A549 (cell line): ENCODE data around the gene TASP1. TPM values are rescaled to one million over a fixed set of nuclear protein-coding genes. Genes with fewer than 3 reads are reported as not detected.
A peak's percentile ranks its signal among the peaks of the same experiment; 100 is the strongest.

Experiments
- ATAC-seq, 2 experiments: fragments of 200-7000 bp in 1 of 2; fragments of >200 bp in 1 of 2; cut with Nextera tagmentation in 1 of 2; cut with Tn5 transposase in 1 of 2; 3 replicates each; pipeline versions ENCODE4 v1.8.0 to v1.9.1; 2018 to 2020; ENCODE audit warnings: mild to moderate bottlenecking in 1 of 2, moderate library complexity in 1 of 2
- CTCF ChIA-PET: fragments of 300-600 bp; sonication (Branson Sonifier 250); formaldehyde crosslinking; extraction: SDS; loops from one replicate; lab custom pipeline; 2021; ENCODE audit warnings: antibody characterized with exemption, inconsistent platforms; lab: Yijun Ruan, JAX
- POLR2A ChIA-PET: fragments of 350-600 bp; formaldehyde crosslinking; extraction: SDS; loops from one replicate; lab custom pipeline; 2021; ENCODE audit warnings: antibody characterized with exemption, inconsistent platforms; lab: Yijun Ruan, JAX
- DNase-seq, 2 experiments: peaks; one replicate each; pipeline versions ENCODE4 v3.0.0 to v3.0.0-alpha.2; 2011 to 2016; ENCODE audit warnings: low read depth in 1 of 2, low spot score in 1 of 2
- FAIRE-seq: peaks from 2 replicates; lab custom pipeline; 2011; peaks lifted over from hg19 to GRCh38; lab: Jason Lieb, UNC
- H3K27ac ChIP-seq, 2 experiments: fragments of >200 bp; sonication (Bioruptor Twin); formaldehyde crosslinking; 3 replicates each; pipeline ENCODE4 v1.5.1; 2016 to 2017
- H3K4me1 ChIP-seq: fragments of >200 bp; sonication (Bioruptor Twin); formaldehyde crosslinking; 3 replicates; pipeline ENCODE4 v1.6.1; 2016
- H3K4me2 ChIP-seq: fragments of >200 bp; sonication (Bioruptor Twin); formaldehyde crosslinking; 3 replicates; pipeline ENCODE4 v1.6.1; 2016
- H3K4me3 ChIP-seq: fragments of >200 bp; sonication (Bioruptor Twin); formaldehyde crosslinking; 3 replicates; pipeline ENCODE4 v1.5.1; 2016
- H3K9me3 ChIP-seq: fragments of >200 bp; sonication (Bioruptor Twin); formaldehyde crosslinking; 3 replicates; pipeline ENCODE4 v1.6.1; 2016
- CHD2 ChIP-seq: fragments of 150-350 bp; IDR thresholded peaks from 2 replicates; pipeline ENCODE4 v1.6.1; 2014; ENCODE audit warnings: low read length; ENCODE audit not compliant: partially characterized antibody
- ESRRA ChIP-seq: fragments of 150-350 bp; IDR thresholded peaks from 2 replicates; pipeline ENCODE4 v1.6.1; 2014; ENCODE audit warnings: mild to moderate bottlenecking, low read length, borderline replicate concordance
- HEYL ChIP-seq: fragments of 250-450 bp; sonication (Bioruptor Pico); IDR thresholded peaks from 2 replicates; pipeline ENCODE4 v1.8.0; 2021; ENCODE audit warnings: mild to moderate bottlenecking, moderate library complexity
- JUNB ChIP-seq: fragments of >200 bp; sonication (Bioruptor Twin); formaldehyde crosslinking; IDR thresholded peaks from 2 replicates; pipeline ENCODE4 v1.6.1; 2016
- MYC ChIP-seq: IDR thresholded peaks from 2 replicates; pipeline ENCODE4 v1.6.1; 2012; ENCODE audit warnings: mild to moderate bottlenecking, inconsistent platforms, low read length, improper control_type of control experiment, borderline replicate concordance
- NFE2L2 ChIP-seq: fragments of 150-350 bp; conservative IDR thresholded peaks from 2 replicates; pipeline ENCODE4 v1.6.1; 2014; ENCODE audit warnings: low read length
- NR3C1 ChIP-seq: fragments of >200 bp; sonication (Bioruptor Twin); formaldehyde crosslinking; IDR thresholded peaks from 3 replicates; pipeline ENCODE4 v1.6.1; 2017
- PBX3 ChIP-seq: IDR thresholded peaks from 2 replicates; pipeline ENCODE4 v1.6.1; 2012
- PHF8 ChIP-seq: fragments of 200-600 bp; sonication (generic); IDR thresholded peaks from 2 replicates; pipeline ENCODE4 v1.6.1; 2016; ENCODE audit warnings: low read depth, mild to moderate bottlenecking, antibody characterized with exemption, moderate library complexity, borderline replicate concordance
- RNF2 ChIP-seq: fragments of 200-600 bp; sonication (generic); IDR thresholded peaks from 2 replicates; pipeline ENCODE4 v1.6.1; 2016; ENCODE audit warnings: low read depth, mild to moderate bottlenecking, antibody characterized with exemption, moderate library complexity, borderline replicate concordance
- TFCP2L1 ChIP-seq: fragments of 250-450 bp; sonication (Bioruptor Pico); IDR thresholded peaks from 2 replicates; pipeline ENCODE4 v1.5.0; 2021; ENCODE audit warnings: mild to moderate bottlenecking
- TP53 ChIP-seq: fragments of 250-450 bp; sonication (Bioruptor Pico); IDR thresholded peaks from 2 replicates; pipeline ENCODE4 v1.5.0; 2021; ENCODE audit warnings: mild to moderate bottlenecking, moderate library complexity
- ZFP36 ChIP-seq: fragments of 450-650 bp; IDR thresholded peaks from 2 replicates; pipeline ENCODE4 v1.6.1; 2014; ENCODE audit warnings: borderline replicate concordance; ENCODE audit not compliant: partially characterized antibody
- WGBS: methylation state at CpG from one replicate; pipeline ENCODE4 v1.1.6; 2017; ENCODE audit errors: missing lambda C conversion rate; 5-methylcytosine and 5-hydroxymethylcytosine counted together
- polyA plus RNA-seq, 4 experiments: library from polyadenylated mRNA; depleted of rRNA in 3 of 4; stranded (reverse); fragments of >200 nt; fragmentation: RNase III in 1 of 4; extraction: RNeasy Plus Mini Kit Qiagen cat#74134 plus additional on column Dnase treatment in 1 of 4; gene quantifications; 2 replicates in 3 of 4; 3 replicates in 1 of 4; pipeline ENCODE4 v1.2.3, GENCODE V29; 2011 to 2017
- TF ChIP-seq, protein P1 (sequence below): fragments of 450-650 bp; IDR thresholded peaks from 2 replicates; pipeline ENCODE4 v1.6.1; 2014; ENCODE audit warnings: antibody characterized with exemption
- TF ChIP-seq, protein P2 (sequence below): IDR thresholded peaks from 2 replicates; pipeline ENCODE4 v1.6.1; 2012; ENCODE audit warnings: low read depth, borderline replicate concordance
- TF ChIP-seq, protein P3 (sequence below): fragments of 200-600 bp; sonication (generic); IDR thresholded peaks from 2 replicates; pipeline ENCODE4 v1.6.1; 2016; ENCODE audit warnings: antibody characterized with exemption, mild to moderate bottlenecking, moderate library complexity

TASP1 gene
- polyA plus RNA-seq, 2 of the 4 experiments (the other 2 are of a cell fraction) = 9.5 to 18.2 TPM

- ChIA-PET POLR2A (no interaction called here), CTCF (interaction anchor here (1.0 to 2.3 kb wide), 3 partner anchors 62 to 191 kb away, joined by 3 to 10 read pairs (median 4); no protein-coding TSS in a partner anchor)
- no peak for ATAC-seq
Measured at GRCh38 chr20:13355941-13356486, 282.7 kb downstream of the TASP1 start.

DNA sequence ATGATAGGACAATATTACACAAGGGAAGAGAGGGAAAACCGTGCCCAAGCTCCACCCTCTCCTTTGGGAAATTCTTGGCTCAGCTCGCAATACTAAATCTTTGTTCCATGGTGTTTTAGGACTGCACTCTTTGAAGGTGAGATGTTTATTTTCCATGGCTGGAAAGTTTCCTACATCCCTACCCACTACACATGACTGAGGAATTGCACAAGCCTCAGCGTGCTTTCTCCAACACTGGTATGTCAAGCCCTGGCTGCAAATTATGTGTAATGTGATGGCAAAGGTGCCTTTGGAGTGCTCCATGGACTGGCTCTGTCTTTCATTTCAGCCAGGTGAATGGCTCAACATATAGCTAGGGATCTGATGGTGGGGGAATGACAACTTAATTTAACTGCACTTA is 283.3 kb downstream of the TASP1 start:
- H3K9me3 ChIP-seq = no peaks in the 10 kb centered on the region
- POLR2A ChIA-PET = no interaction called here
- no peak for DNase-seq
- H3K27ac ChIP-seq = no peak overlapping the region
- no peak for TF ChIP-seq TP53 (CRISPR knock-in tag)
- no peak for TF ChIP-seq NR3C1
- TF ChIP-seq TFCP2L1 (CRISPR knock-in tag) = no peak
- no peak for TF ChIP-seq JUNB
- TF ChIP-seq HEYL (CRISPR knock-in tag) = no peak
- TF ChIP-seq RNF2 = no peak
- no peak for TF ChIP-seq NFE2L2
- no peak for TF ChIP-seq ESRRA
- TF ChIP-seq, all 56 proteins: peak for 0
- H3K4me3 ChIP-seq = no peak overlapping the region
- no peak for FAIRE-seq
- no peaks in the 10 kb centered on the region; the same call in 1 of the 3 replicates for H3K4me1 ChIP-seq
- H3K4me2 ChIP-seq = no peak overlapping the region
- no peak for ATAC-seq
- 86% methylated on average over 3 of the region's 3 CpGs for WGBS
- CTCF ChIA-PET = interaction anchor here (1.0 to 2.3 kb wide), 2 partner anchors 62 to 191 kb away, joined by 4 to 10 read pairs; no protein-coding TSS in a partner anchor

More at GRCh38 chr20:13355941-13356486, 282.7 kb downstream of the TASP1 start:
- Histone ChIP-seq H3K27ac (no peak overlapping the region), H3K4me2 (no peak overlapping the region)
- no peak for TF ChIP-seq HEYL (CRISPR knock-in tag)
- TF ChIP-seq, protein P1, sequence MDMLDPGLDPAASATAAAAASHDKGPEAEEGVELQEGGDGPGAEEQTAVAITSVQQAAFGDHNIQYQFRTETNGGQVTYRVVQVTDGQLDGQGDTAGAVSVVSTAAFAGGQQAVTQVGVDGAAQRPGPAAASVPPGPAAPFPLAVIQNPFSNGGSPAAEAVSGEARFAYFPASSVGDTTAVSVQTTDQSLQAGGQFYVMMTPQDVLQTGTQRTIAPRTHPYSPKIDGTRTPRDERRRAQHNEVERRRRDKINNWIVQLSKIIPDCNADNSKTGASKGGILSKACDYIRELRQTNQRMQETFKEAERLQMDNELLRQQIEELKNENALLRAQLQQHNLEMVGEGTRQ = no peak
- TF ChIP-seq CHD2 = no peak
- no peak for TF ChIP-seq NR3C1
- no peak for TF ChIP-seq ESRRA
- TF ChIP-seq, all 56 proteins: peak for 0
- no peaks in the 10 kb centered on the region; the same call in 1 of the 3 replicates for H3K4me1 ChIP-seq
- DNase-seq (no peak), FAIRE-seq (peak; percentile 51)
- H3K4me3 ChIP-seq = no peak overlapping the region
- no peaks in the 10 kb centered on the region for H3K9me3 ChIP-seq

DNA sequence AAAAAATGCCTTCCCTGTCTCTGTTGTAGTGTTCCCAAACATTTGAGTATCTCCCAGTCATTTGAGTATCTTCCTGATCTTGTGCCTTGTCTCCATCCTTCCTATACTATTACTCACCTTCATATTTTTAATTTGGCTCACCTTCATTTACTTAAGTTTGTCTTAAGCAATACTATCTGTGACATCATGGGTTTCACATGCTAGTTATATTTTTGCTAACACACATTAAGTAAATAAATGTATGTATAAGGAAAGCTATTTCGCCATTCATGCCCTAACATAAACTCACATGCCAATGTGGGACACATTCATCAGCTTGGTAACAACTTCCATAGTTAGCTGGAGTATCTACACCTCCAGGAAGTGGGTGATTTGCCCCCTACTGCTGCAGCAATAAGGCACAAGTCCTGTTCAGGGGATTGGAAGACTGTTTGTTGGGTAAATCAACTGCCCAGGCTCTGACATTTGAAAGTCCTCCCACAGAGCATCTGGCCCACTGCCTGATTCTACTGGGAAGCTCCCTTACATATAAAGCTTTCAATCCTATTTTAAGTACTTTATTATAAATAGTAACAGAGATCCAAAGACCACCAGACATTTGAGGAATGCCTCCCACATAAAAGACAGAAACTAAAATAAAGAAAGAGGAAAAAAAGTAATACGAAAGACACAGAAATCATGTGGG is 285.3 kb downstream of the TASP1 start:
- Histone ChIP-seq H3K4me1 (no peaks in the 10 kb centered on the region; the same call in 1 of the 3 replicates), H3K4me3 (no peak overlapping the region), H3K9me3 (no peaks in the 10 kb centered on the region), H3K27ac (no peak overlapping the region), H3K4me2 (no peak overlapping the region)
- TF ChIP-seq ZFP36 (no peak), PHF8 (no peak), MYC (no peak), PBX3 (no peak), NFE2L2 (no peak), RNF2 (no peak)
- TF ChIP-seq, protein P2, sequence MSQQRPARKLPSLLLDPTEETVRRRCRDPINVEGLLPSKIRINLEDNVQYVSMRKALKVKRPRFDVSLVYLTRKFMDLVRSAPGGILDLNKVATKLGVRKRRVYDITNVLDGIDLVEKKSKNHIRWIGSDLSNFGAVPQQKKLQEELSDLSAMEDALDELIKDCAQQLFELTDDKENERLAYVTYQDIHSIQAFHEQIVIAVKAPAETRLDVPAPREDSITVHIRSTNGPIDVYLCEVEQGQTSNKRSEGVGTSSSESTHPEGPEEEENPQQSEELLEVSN = no peak
- TF ChIP-seq, protein P3, sequence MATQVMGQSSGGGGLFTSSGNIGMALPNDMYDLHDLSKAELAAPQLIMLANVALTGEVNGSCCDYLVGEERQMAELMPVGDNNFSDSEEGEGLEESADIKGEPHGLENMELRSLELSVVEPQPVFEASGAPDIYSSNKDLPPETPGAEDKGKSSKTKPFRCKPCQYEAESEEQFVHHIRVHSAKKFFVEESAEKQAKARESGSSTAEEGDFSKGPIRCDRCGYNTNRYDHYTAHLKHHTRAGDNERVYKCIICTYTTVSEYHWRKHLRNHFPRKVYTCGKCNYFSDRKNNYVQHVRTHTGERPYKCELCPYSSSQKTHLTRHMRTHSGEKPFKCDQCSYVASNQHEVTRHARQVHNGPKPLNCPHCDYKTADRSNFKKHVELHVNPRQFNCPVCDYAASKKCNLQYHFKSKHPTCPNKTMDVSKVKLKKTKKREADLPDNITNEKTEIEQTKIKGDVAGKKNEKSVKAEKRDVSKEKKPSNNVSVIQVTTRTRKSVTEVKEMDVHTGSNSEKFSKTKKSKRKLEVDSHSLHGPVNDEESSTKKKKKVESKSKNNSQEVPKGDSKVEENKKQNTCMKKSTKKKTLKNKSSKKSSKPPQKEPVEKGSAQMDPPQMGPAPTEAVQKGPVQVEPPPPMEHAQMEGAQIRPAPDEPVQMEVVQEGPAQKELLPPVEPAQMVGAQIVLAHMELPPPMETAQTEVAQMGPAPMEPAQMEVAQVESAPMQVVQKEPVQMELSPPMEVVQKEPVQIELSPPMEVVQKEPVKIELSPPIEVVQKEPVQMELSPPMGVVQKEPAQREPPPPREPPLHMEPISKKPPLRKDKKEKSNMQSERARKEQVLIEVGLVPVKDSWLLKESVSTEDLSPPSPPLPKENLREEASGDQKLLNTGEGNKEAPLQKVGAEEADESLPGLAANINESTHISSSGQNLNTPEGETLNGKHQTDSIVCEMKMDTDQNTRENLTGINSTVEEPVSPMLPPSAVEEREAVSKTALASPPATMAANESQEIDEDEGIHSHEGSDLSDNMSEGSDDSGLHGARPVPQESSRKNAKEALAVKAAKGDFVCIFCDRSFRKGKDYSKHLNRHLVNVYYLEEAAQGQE = no peak
- ChIA-PET CTCF (interaction anchor here (0.9 to 2.3 kb wide), 3 partner anchors 12 to 193 kb away, joined by 3 to 10 read pairs (median 3); no protein-coding TSS in a partner anchor), POLR2A (interaction anchor here (0.7 kb wide), 1 partner anchor 1988 kb away, joined by 3 read pairs; no protein-coding TSS in a partner anchor)
- DNase-seq (no peak), ATAC-seq (no peak), FAIRE-seq (peak; percentile 59)
- WGBS = 89% methylated on average over 2 of the region's 2 CpGs
